ENCODE data around the gene ZMYM2.

Gene ZMYM2

DNA sequence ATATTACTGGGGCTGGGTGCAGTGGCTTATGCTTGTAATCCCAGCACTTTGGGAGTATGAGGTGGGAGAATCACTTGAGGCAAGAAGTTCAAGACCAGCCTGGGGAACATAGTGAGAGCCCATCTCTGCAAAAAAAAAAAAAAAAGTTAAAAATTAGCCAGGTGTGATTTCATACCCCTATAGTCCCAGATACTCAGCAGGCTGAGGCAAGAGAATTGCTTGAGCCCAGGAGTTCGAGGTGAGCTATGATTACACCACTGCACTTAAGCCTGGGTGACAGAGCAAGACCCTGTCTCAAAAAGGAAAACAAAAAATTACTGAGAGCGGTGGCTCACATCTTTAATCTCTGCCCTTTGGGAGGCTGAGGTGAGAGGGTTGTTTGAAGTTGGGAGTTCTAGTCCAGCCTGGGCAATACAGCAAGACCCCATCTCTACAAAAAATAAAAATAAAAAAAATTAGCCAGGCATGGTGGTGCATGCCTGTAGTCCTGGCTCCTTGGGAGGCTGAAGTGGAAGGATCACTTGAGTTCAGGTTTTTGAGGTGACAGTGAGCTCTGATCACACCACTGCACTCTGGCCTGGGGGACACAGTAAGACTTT is 87.5 kb downstream of the ZMYM2 start:
- DNase-seq (ENCODE audit: low read depth) = no peak

DNA sequence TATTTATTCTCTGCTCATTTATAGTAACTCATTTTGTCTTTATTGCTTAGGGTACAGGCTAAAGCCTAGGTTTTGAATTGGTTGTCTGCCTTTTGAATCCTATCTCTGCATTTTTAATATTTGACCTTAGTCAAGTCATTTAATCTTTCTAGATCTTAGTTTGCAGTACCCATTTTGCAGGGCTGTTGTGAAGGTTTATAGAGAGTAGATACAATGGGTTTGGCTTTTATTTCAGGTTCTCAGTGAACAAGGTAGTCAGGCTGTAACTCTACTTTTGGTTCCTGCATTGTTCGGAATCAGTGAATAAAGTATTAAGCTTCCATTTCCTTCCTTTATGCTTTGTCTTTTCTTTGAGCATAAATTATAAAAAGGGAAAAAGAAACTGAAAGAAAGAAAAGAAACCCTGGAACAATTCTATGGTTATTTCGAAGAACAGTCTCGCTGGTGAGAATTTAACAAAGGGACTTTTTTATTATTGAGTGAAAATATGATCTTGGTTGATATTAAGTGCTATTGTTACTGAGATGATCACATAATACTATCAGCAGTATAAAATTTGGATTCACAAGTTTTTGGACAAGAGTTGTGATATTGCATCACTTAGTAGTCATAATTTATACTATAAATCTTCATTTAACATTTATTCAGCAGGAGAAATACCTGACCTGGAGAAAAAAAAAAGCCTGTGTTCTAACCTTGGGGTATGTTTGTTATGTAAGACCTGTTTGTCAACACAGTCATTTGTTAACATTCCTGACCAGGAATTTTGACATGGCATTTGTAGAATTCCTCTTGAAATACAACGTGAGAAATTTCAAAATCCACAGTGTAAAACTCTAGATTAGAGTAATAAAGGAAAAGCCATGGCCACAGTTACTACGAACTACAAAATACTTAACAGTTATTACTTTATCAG is 91.3 kb downstream of the ZMYM2 start:
- no peak for DNase-seq (ENCODE audit: low read depth)

DNA sequence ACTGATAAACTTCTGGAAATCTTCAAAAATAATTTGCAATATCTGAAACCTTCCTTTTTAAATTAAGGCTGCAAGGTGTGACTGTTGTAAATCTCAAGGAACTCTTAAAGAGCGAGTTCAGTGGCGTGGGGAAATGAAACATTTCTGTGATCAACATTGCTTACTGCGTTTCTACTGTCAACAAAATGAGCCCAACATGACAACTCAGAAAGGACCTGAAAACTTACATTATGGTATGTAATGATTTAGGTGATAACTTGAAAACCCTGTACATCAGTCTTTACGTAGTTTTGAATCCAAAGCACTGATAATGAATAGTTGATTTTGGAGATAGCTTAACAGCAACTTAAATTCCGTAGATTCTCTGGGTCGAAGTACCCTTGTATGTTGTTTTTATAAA is 92.8 kb downstream of the ZMYM2 start:
- no peak for DNase-seq (ENCODE audit: low read depth)

DNA sequence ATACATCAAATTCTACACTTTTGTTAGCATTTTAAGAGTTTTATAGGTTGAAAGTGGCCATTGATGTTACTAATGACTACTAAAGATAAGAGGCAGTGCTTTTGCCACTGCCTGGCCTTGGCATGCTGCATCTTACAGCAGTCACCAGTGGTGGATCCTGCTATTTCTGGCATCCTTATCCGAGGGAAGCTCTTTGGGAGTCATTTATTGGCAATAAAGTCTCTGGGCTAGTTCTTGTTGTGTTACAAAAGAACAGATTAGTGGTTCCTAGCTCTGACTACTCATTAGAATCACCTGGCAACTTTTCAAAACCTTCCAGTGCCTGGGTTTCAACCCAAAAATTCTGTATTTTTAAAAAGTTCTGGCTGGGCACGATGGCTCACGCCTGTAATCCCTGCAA is 94.5 kb downstream of the ZMYM2 start:
- no peak for DNase-seq (ENCODE audit: low read depth)

DNA sequence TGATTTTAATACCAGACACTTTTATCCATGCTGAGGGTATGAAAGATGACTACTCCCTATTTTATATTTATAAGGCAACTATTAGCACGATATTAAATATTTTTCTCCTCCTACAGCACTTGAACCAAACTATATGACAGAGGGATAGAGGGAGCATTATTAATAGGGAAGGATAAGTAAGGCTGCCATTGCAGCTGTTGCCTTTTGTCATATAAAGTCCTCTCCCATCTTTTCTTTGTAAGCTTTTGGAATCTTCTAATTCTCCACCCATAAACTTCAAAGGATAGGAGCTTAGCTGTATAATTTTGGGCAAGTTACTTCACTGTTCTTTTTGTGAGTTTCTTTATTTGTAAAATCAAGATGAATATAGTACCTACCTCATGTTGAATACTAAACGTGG is 95.4 kb downstream of the ZMYM2 start:
- DNase-seq (ENCODE audit: low read depth) = no peak

DNA sequence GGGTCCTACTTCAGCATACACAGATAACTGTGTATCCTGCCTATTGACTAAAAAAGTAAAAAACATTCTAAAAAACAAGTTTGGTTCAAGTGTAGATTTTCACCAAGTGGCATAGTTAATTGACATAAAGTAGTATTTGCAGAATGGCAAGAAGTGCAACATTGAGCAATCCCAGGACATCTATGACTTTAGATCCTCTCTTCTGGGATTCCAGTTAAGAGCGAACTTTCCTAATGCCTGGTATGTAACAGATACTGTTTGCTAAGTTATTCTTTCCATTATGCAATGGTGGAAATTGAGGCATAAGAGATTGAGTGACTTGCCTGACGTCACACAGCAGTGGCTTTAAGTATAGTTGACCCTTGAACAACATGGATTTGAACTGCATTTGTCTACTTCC is 96.1 kb downstream of the ZMYM2 start:
- DNase-seq (ENCODE audit: low read depth) = no peak

DNA sequence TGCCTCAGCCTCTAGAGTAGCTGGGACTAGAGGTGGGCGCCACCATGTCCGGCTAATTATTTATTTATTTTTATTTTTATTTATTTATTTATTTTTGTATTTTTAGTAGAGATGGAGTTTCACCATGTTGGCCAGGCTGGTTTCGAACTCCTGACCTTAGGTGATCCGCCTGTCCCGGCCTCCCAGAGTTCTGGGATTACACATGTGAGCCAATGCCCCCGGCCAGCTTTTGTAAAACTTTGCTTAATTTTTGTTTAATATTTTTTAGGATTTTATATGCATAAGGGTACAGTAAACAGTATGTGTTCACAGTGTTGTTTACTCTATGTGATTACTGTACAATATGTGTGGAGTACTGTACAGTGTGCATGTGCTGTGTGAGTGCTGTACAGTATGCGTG is 98.7 kb downstream of the ZMYM2 start:
- DNase-seq (ENCODE audit: low read depth) = no peak

DNA sequence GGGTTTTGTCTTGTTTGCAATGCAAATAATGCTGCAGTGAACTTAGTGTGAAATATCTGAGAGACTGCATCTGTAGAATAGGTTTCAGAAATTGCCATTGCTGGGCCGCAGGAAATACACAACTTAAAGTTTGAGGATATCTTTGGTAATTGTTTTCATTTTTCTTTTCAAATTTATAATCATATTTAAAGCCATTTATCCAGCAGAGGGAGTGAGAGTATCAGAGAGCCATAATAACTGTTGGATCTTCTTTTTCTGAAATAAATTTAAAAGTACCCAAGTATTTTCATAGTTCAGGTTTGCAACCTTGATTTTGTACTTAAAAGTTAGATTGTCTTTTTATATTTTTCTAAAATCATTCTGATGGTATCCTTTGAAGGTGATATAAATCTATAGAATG is 99.4 kb downstream of the ZMYM2 start:
- DNase-seq (ENCODE audit: low read depth) = no peak

DNA sequence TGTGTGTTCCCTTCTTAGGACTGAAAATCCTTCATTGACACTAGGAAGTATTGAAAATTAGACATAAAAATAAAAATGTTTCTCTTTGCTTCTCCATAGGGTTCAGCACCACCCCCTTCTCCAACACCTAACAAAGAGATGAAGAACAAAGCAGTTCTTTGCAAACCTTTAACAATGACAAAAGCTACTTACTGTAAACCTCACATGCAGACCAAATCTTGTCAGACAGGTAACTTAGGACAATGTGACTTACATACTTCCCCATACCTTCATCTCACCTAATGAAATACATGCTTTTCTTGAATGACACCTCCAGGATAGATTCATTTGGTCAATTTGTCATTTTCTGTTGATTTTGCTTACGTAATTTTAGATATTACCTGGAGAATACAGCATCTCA is 99.9 kb downstream of the ZMYM2 start:
- DNase-seq (ENCODE audit: low read depth) = no peak

DNA sequence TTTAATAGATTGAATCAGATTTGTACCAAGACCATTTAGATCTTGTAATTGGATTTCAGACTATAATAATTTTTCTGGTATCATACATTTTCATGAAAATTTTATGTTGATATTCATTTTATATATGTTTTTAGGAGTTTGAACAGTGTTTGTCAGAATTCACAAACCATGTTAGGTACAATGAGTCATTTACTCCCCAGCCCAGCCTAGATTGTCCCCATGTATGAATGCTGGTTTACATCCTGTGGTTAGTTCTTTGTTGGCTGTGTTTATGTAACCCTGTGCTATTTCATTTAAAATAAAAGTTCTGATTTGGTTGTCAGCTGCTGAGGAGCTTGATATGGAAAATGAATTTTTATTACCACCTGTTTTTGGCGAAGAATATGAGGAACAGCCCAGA is 105.6 kb downstream of the ZMYM2 start:
- no peak for DNase-seq (ENCODE audit: low read depth)

DNA sequence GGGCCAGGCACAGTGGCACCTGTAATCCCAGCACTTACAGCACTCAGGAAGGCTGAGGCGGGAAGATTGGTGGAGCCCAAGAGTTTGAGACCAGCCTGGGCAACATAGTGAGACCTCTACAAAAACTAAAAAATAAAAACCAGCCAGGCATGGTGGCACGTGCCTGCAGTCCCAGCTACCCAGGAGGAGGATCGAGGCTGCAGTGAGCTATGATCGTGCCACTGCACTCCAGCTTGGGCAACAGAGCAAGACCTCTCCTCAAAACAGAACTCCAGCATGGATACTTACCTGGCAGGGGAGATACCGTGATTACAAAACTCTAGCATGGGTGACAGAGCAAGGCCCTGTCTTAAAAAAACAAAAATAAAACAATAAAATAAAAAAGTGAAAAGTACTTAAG is 107.0 kb downstream of the ZMYM2 start:
- DNase-seq (ENCODE audit: low read depth) = no peak

DNA sequence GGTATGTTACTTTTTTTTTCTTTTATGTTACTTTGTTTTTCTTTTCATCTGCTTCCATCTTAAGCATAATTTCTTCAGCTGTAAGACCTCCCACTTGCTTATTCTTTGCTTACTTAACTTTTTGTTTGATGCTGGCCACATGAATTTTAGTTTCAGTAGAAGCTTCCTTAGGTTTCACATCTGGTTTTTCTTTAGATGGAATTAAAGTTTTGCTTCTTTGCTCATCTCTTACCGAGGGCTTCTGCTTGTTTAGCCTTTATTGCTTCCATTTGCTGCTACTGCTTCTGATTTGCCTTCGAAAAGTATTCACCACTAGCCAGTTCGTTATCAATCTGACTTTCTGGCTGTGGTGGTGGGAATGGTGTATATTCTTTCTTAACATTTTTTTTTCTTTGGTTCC is 111.4 kb downstream of the ZMYM2 start:
- no peak for DNase-seq (ENCODE audit: low read depth)

DNA sequence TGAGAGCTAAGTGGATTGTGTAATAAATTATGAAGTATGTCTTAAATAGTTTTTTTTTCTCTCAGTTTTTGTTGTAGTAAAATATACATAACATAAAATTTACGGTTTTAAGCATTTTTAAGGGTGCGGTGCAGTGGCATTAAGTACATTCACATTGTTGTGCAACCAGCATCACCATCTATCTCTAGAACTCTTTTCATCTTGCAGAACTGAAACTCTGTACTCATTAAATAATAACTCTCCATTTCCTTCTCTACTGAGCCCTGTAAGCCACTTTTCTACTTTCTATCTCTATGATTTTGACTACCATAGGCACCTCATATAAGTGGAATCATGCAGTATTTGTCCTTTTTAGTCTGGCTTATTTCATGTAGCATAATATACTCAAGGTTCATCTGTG is 115.2 kb downstream of the ZMYM2 start:
- DNase-seq (ENCODE audit: low read depth) = no peak

DNA sequence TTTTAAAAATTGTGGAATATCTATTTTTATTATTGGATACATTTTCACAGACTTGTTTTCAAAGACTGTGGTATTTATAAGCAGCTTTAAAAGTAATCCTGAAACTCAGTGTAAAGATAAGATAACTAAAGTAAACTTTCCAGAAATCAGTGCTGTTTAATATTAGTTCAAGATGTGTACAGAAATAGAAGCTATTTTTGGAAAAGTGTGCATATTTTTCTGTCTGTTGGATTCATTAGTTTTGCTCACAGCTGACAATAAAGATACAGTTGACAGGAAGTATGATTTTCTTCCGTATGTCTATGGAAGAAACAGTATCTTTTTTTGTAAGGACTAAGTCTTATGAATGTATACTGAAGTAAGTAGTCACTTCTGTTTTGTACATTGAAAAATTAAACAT is 116.4 kb downstream of the ZMYM2 start:
- DNase-seq (ENCODE audit: low read depth) = no peak

DNA sequence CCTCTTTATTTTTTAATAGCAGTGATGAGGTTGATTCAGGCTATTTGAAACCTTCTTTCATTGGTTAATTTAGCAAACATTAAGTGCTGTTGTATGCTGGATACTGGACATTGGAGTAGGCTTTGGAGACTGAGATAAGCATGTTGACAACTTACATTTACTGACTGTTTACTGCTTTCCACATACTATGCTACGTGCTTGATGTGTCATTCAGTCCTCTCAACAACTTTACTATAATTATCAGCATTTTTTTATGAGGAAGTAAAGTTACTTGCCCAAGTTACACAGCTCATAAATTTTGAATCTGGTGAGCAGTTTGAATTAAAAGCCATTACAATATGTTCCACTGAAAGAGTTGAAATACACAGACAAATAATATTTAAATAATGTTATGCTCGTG is 118.6 kb downstream of the ZMYM2 start:
- DNase-seq (ENCODE audit: low read depth) = no peak

DNA sequence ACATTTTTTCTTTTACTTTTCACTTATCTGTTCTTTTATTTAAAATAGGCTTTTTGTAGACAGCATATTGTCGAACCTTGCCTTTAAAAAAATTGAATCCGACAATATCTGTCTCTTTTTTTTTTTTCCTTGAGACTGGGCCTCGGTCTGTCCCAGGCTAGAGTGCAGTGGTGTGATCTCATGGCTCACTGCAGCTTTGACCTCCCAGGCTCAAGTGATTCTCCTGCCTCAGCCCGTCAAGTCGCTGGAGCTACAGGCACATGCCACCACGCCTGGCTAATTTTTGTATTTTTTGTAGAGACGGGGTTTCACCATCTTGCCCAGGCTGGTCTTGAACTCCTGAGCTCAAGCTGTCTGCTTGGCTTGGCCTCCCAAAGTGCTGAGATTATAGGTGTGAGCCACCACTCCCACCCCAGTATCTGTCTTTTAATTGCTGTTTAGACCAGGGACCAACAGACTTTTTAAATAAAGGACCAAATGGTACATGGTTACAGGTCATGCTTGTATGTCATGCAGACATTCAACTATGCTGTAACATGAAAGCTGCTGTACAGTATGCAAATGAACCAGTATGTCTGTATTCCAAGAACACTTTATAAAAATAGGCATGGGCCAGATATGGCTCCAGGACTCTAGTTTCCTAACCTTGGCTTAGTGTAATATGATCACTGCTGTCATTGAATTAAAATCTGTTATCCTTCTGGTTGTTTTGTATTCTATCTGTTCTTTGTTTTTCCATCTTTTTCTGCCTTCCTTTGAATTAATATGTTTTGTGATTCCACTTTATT is 122.0 kb downstream of the ZMYM2 start:
- DNase-seq (ENCODE audit: low read depth) = no peak

DNA sequence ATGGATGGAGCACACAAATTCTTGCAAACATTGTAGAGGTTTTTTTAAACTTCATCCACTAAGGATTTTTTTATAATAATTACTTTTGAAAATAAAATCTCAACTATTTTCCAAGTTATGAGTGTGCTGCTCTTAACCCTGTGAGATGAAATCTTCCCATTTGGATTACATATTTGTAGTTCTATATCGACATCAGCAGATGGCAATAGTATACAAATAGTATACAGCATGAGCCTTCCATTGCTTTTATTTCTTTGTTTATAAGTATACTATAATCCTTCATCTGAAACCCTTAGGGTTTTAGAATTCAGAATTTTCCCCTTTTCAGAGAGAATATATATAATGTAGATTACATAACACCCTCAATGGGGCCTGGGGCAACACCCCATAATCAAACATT is 131.8 kb downstream of the ZMYM2 start:
- DNase-seq (ENCODE audit: low read depth) = no peak

DNA sequence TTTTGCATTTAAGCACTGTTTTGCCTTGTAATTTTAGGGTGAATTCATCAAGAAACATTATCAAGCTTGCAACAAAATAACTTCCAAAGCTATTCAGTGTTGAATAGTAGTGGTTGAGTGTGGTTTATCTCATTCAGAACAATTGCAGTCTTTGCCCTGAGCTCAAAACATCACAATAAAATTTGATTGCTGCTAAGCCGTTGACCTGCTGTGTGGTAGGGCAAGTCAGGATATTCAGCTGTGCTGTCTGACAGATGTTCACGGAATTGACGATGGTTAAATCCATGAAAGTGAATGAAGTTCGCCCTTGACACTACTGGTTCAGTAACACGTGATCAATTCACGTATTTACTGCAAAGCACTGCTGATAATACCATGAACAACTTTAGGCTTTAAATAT is 135.4 kb downstream of the ZMYM2 start:
- no peak for DNase-seq (ENCODE audit: low read depth)

DNA sequence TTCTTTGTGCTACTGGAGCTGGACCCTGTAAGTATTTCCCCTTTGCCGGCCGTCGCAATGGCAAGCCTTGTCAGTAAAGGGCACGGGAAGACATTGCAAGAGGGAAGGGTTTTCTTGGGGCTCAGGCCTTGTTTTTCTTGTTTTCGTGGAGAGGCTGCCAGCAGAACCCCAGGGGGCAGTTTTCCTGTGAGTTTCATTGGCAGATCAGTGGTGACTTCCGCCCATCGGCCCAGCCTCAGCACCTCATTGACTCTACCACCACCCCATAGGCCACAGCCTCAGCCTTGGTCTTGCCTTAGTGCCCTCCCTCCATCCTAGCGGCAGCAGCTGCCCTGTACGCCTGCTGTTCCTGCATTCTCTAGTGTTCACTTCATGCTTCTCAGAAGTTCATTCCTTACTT is 140.8 kb downstream of the ZMYM2 start:
- DNase-seq (ENCODE audit: low read depth) = no peak

DNA sequence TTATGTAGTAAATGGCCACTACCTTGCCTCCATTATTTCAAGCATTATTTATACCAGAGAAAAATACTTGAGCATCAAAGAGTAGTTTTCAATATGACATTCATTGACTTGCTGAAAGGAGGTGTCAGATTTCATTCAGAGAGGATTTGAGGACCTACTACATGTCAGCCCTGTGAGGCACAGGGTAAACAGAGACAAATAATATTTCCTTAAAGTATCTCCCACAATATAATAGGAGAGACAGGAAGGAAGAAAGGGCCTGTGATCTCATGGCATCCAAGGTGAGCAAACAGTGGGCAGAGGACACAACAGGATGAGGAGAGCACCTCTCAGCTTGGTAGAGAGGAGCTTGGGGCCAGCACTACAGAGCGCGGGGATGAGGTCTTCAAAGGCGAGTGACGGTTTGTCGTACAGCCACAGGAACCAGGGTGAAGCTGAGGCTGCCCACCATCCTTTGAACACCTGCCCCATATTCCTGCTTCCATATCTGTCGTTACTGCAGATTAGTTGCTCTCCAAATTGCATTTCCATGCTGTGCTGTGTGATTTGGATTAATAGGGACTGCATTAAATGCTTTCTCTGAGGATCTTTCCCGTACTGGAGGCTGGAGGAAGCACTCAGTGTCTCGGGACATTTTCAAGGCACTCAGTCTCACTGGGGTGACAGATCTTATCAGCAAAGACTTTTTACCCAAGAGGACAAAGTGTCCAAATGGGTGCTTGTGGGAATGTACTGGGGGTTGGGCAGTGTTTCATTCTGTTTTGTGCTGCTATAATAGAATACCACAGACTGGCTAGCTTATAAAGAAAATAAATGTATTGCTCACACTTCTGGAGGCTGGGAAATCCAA is 143.2 kb downstream of the ZMYM2 start:
- DNase-seq (ENCODE audit: low read depth) = no peak

DNA sequence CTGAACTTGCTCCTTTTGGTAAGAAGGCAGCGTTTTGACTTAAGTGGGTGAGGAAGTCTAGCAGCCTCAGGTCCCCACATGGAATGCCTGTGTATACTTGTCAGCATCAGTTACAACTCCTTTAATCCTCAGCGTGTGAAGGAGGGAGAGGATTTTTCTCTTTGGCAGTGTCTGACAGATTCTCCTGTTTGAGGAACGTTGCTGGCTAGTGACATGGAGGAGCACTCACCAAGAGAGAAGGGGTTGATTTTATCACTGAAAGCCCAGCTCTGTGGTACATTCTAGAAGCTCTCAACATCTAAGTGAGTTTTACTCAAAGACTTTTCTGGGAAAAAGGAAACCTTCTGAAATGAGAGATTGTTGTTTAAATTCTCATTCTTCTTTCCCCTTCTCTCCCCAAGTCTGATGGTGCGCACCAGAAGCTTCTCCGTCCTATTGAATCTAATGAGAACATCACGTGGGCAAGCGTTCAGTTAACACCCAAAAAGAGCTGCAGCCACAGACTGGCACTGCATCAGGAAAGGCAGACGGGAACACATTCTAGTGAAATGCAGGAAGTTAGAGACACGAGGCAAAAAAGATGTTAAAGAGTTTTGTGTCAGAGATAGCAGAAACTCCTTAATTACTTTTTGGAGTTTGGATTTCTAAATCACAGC is 144.1 kb downstream of the ZMYM2 start:
- no peak for DNase-seq (ENCODE audit: low read depth)

Measured in stimulated activated CD8-positive, alpha-beta memory T cell treated with anti-CD3 and anti-CD28 coated beads, Interleukin-4, amount 100 ng/mL, for 24 hours (primary cell).